Type B pancreatic cell (in vitro differentiated cells): ENCODE data around the gene RPS26. TPM values are rescaled to one million over a fixed set of nuclear protein-coding genes. Genes with fewer than 3 reads are reported as not detected.

ENCODE experiments used
- DNase-seq: peaks from one replicate; pipeline ENCODE4 v3.0.0; 2021; ENCODE audit warnings: mixed read lengths; ENCODE audit not compliant: unreplicated experiment; ENCODE audit errors: extremely low spot score
- H3K27ac Mint-ChIP-seq: 2 replicates; pipeline ENCODE4 v1.8.0; 2021; ENCODE audit warnings: mild to moderate bottlenecking, mixed read lengths
- H3K27me3 Mint-ChIP-seq: 2 replicates; pipeline ENCODE4 v1.8.0; 2021; ENCODE audit warnings: mixed read lengths
- H3K36me3 Mint-ChIP-seq: 2 replicates; pipeline ENCODE4 v1.8.0; 2021; ENCODE audit warnings: mixed read lengths
- H3K4me1 Mint-ChIP-seq: one replicate; pipeline ENCODE4 v1.8.0; 2021; ENCODE audit warnings: mixed read lengths; ENCODE audit not compliant: unreplicated experiment
- H3K4me3 Mint-ChIP-seq: 2 replicates; pipeline ENCODE4 v1.8.0; 2021; ENCODE audit warnings: mild to moderate bottlenecking, mixed read lengths
- H3K9me3 Mint-ChIP-seq: 2 replicates; pipeline ENCODE4 v1.8.0; 2021; ENCODE audit warnings: mixed read lengths
- CTCF ChIP-seq: fragments of 200-600 bp; sonication (generic); conservative IDR thresholded peaks from 2 replicates; pipeline ENCODE4 v1.5.0; 2021; ENCODE audit warnings: antibody characterized with exemption, mild to moderate bottlenecking
- total RNA-seq: library from RNA; stranded (reverse); gene quantifications from 2 replicates; pipeline ENCODE4 v1.2.1, GENCODE V29; 2021; ENCODE audit warnings: low replicate concordance

Gene RPS26
- total RNA-seq, 1 donor from 2014 or later, result 20.2 TPM

- no peak for TF ChIP-seq CTCF
- H3K4me1 Mint-ChIP-seq, result peaks cover 14% of the 10 kb centered on the region
- H3K27ac Mint-ChIP-seq, result no peak overlapping the region
- H3K27me3 Mint-ChIP-seq, result no peaks in the 10 kb centered on the region
- no peak for DNase-seq
- no peaks in the 10 kb centered on the region for H3K9me3 Mint-ChIP-seq
- H3K36me3 Mint-ChIP-seq, result peaks cover 41% of the 10 kb centered on the region
- no peak overlapping the region for H3K4me3 Mint-ChIP-seq
These were observed 9.7 kb upstream of the RPS26 start for GRCh38 chr12:56031987-56032386.

GRCh38 chr12:56034586-56035332 lies 7.0 kb upstream of the RPS26 start:
- Mint-ChIP-seq H3K27ac (no peak overlapping the region), H3K27me3 (no peaks in the 10 kb centered on the region), H3K36me3 (peaks cover 28% of the 10 kb centered on the region), H3K4me3 (no peak overlapping the region), H3K4me1 (peaks cover 2% of the 10 kb centered on the region), H3K9me3 (no peaks in the 10 kb centered on the region)
- TF ChIP-seq CTCF, result no peak
- no peak for DNase-seq

DNA sequence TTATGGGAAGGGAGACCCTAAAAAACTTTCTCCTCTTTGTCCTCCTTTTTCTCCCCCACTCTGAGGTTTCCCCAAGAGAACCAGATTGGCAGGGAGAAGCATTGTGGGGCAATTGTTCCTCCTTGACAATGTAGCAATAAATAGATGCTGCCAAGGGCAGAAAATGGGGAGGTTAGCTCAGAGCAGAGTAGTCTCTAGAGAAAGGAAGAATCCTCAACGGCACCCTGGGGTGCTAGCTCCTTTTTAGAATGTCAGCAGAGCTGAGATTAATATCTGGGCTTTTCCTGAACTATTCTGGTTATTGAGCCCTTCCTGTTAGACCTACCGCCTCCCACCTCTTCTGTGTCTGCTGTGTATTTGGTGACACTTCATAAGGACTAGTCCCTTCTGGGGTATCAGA lies 4.6 kb upstream of the RPS26 start:
- TF ChIP-seq CTCF, result no peak
- Mint-ChIP-seq H3K4me1 (peaks cover 13% of the 10 kb centered on the region), H3K4me3 (no peak overlapping the region), H3K27ac (peak overlapping the region; percentile 6), H3K36me3 (peaks cover 25% of the 10 kb centered on the region), H3K9me3 (no peaks in the 10 kb centered on the region), H3K27me3 (no peaks in the 10 kb centered on the region)
- no peak for DNase-seq

DNA sequence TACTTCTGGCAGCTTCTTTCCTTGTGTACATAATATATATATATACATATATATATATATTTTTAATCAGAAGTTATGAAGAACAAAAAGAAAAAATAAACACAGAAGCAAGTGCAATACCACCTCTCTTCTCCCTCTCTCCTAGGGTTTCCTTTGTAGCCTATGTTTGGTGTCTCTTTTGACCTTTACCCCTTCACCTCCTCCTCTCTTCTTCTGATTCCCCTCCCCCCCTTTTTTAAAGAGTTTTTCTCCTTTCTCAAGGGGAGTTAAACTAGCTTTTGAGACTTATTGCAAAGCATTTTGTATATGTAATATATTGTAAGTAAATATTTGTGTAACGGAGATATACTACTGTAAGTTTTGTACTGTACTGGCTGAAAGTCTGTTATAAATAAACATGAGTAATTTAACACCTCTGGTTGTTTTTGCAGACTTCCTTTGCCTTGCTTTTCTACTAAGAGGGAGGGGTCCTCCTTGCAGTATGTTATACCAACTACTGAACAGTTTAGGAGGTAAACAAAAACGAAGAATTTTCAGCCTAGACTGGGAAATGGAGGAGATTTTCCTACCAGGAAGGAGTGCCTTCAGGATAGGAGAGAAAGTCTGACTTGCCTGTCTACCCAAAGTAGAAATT lies 3.6 kb upstream of the RPS26 start:
- Mint-ChIP-seq H3K27ac (no peak overlapping the region), H3K36me3 (peaks cover 22% of the 10 kb centered on the region), H3K4me1 (peaks cover 20% of the 10 kb centered on the region), H3K27me3 (no peaks in the 10 kb centered on the region), H3K4me3 (no peak overlapping the region), H3K9me3 (no peaks in the 10 kb centered on the region)
- DNase-seq, result no peak
- TF ChIP-seq CTCF, result no peak

DNA sequence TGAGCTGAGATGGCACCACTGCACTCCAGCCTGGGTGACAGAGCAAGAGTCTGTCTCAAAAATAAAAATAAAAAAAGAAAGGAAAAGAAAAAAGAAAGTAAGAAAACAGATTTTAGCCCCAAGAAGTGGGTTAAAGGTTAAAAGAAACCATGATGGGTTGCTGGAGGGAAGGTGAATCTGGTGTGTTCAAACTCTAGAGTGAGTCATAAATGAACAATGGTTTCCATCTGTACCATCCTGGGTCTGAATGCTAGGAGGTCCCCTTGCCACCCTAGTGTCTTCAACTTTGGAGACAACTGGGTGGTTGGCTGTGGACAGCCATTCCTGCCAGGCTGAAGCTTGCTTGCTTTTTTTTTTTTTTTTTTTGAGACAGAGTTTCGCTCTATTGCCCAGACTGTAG lies 1.6 kb upstream of the RPS26 start:
- H3K36me3 Mint-ChIP-seq, result peaks cover 27% of the 10 kb centered on the region
- H3K4me3 Mint-ChIP-seq, result no peak overlapping the region
- H3K4me1 Mint-ChIP-seq, result peaks cover 24% of the 10 kb centered on the region
- no peak for TF ChIP-seq CTCF
- H3K27me3 Mint-ChIP-seq, result no peaks in the 10 kb centered on the region
- H3K27ac Mint-ChIP-seq, result no peak overlapping the region
- H3K9me3 Mint-ChIP-seq, result no peaks in the 10 kb centered on the region
- no peak for DNase-seq
